Measurements from ENCODE around the gene CDC42BPG.

Gene CDC42BPG

DNA sequence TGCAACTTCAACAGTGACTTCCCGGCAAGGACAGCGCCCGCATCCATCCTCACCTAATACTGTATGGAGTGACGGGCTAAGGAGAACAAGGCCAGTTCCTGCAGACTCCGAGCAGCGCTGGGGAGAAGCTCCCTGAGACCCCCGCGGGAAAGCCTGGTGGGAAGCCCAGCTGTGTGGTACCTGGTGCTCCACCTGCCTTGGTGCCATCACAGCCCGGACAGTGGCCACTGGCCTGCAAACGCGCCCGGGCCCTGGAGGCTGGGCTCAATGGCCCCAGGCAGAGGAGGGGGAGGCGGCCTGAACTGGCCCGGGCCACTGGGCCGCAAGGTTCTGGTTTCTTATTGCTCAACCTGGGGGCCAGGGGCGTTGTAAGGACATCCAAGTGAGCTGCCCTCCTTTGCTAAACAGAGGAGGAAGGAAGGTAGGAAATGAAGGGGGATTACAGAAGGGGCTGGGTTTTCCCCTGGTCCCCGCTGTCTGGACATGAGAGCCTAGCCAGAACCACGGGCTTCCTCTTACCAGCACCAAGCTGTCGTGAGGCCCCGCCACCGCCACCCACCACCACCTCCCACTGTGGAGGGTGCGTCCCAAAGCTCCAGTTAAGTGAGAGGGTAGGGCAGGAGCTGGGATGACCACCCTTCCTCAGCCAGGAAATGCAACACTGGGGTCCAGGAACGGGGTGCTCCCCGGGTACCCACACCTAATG is 8.5 kb upstream of the CDC42BPG start:
- DNase-seq (ENCODE audit: extremely low read depth, low read depth), result no peak
- TF ChIP-seq, protein P1, sequence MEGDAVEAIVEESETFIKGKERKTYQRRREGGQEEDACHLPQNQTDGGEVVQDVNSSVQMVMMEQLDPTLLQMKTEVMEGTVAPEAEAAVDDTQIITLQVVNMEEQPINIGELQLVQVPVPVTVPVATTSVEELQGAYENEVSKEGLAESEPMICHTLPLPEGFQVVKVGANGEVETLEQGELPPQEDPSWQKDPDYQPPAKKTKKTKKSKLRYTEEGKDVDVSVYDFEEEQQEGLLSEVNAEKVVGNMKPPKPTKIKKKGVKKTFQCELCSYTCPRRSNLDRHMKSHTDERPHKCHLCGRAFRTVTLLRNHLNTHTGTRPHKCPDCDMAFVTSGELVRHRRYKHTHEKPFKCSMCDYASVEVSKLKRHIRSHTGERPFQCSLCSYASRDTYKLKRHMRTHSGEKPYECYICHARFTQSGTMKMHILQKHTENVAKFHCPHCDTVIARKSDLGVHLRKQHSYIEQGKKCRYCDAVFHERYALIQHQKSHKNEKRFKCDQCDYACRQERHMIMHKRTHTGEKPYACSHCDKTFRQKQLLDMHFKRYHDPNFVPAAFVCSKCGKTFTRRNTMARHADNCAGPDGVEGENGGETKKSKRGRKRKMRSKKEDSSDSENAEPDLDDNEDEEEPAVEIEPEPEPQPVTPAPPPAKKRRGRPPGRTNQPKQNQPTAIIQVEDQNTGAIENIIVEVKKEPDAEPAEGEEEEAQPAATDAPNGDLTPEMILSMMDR (IDR thresholded peaks at IDR 0.05; ENCODE audit: low read depth, low read length), result no peak

DNA sequence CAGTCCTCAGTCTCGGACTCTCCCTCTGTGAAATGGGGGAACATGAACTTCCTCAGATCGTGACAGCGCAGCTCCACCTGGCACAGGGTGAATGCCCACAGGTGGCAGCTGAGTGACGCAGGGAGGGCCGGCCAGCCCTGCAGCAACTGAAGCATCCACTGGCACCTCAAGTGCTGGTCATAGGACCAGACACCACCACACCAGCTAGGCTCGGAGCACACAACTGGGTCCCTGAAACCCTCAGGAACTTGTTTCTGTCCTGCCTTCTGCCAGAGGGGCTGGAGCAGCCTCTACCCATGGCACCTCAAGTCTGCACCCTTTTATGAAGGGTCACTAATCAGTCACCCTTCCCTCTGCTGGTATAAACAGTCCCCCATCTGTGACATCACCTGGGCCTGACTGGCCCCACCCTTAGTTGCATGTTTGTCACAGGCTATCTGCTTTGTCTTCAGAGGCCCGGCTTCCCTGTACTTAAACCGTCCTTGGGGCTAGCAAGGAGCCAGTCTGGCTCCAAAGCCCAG is 7.4 kb upstream of the CDC42BPG start:
- no peak for DNase-seq (ENCODE audit: extremely low read depth, low read depth)
- TF ChIP-seq, protein P1 (IDR thresholded peaks at IDR 0.05; ENCODE audit: low read depth, low read length), result no peak

DNA sequence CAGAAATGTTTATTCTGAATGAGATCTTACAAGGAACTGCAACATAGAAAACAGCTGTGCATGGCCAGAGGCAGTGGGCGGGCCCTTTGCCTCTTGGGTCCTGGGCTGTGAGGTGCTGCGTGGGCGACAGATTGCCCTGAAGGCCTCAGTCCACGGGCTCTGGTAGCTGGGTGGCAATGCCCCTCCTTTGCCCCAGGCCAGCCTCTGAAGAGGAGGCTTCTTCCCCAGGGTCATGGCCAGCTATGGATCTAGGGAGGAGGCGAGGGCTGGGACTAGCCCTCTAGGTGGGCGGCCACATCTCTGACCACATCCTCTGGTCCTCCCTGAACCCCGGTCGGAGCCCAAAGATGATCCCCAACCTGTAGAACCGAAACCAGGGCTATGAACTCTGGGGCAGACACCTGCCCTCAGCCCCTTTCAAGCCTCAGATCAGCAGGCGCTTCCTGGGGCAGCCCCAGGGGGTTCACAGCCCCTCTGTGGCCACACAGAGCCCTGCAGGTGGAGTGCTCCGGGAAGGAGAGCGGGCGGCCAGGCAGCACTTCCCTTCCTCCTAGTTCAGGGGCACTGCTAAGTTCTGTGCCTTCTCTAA is 6.6 kb upstream of the CDC42BPG start:
- TF ChIP-seq, protein P1 (IDR thresholded peaks at IDR 0.05; ENCODE audit: low read depth, low read length), result no peak
- DNase-seq (ENCODE audit: extremely low read depth, low read depth), result no peak

DNA sequence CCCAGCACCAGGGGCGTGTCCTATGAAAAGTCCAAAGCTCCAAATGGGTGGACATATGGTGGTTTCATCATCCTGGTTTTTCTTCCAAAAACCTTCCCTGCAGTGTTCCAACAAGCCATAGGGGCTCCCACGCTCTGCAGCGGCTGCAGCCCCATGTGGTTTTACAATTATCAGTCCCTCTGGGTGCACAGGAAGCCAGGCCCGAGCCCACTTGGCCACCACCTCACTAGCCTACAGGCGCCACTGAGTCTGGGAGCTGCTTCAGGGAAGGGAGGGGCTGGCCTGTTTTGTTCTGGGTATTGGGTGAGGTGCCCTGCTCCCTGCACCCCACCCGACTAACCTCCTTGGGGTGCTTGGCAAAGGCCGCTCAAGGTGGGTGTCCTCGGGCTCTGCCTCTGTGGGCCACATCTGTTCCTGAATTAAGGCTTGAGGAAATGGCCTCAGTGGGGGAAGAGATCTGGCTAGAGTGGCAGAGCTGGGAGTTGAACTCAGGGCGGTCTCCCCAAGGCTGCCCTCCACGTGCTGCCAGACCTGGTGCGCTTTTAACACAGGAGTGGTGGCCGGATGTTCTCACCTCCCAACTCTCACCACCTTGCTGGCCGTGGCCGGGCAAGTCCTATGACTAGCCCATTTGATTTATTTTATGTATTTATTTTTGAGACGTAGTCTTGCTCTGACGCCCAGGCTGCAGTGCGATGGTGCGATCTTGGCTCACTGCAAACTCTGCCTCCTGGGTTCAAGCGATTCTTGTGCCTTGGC is 5.3 kb upstream of the CDC42BPG start:
- TF ChIP-seq, protein P1 (IDR thresholded peaks at IDR 0.05; ENCODE audit: low read depth, low read length), result peak; percentile 21
- DNase-seq (ENCODE audit: extremely low read depth, low read depth), result no peak

DNA sequence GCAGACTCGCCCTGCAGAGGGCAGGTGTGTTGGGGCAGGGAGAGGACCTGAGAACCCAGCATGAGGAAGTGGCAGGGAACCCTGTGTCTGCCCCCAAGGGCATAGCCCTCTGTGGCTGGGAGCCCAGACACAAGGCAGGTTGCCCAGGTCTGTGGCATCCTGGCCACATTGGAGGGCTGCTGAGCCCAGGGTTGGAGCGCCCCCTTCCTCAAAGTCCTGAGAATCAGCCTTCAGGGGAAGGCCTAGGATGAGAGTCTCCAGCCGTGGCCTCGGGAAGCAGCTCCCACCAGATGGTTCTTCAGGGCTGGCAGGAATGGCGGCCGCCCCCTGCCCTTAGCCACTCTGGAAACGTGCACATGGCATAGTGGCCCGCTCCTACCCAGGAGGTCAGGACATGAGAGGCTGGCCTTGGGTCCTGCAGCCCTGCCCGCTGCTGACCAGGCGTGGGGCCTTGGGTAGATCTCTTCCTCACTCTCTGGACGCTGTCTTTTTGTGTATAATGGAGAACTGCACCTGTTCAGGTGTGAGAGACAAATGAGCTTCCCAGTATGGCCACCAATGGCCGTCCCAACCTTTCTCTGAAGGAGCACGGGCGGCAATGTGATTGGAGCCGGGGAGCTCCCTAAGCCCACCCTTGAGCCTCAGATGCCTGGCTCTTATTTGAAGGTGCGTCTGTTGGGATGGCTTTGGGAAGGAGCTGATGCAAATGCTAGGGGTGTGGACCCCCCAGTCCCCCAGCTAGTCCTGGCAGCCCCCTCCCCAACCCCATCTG is 4.6 kb upstream of the CDC42BPG start:
- DNase-seq (ENCODE audit: extremely low read depth, low read depth), result no peak
- TF ChIP-seq, protein P1 (IDR thresholded peaks at IDR 0.05; ENCODE audit: low read depth, low read length), result no peak; the same call in 1 of the 2 replicates

DNA sequence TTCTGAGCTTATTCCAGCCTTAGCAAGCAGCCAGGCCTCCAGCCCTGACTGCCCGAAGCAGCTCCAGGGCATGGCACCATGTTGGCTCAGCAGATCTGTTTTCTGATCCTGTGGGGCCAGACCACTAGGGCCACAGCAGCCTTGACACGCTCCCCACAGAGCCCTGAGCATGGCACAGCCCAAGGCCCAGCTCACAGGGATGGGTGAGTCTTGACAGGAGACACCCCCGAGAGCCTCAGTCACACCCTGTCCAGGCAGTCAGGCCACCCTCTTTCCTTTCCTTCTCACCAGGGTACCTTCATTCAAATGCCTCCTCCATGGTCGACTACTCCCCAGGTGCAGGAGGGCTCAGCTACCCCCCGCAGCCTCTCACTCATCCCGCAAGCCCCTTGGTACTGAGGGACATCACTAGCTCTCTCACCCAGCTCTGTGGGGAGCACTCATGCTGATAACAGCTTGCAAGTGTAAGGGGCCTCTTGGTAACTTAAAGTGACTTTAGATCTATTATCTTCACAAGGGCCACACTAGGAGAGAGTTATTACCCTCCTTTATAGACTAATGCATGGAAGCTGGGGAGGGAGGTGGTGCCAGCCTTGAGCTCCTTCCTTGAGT is 3.9 kb upstream of the CDC42BPG start:
- TF ChIP-seq, protein P1 (IDR thresholded peaks at IDR 0.05; ENCODE audit: low read depth, low read length), result no peak
- DNase-seq (ENCODE audit: extremely low read depth, low read depth), result no peak

Measured in AG09319 (cell line).